Duodenal mucosa (tissue), 2 donors: ENCODE results near the gene RPGRIP1L.
"Not testable (repeated sequence)": the region's sequence is repeated elsewhere in the genome, so short reads cannot be mapped to it uniquely, and the experiment has no call there.

ENCODE experiments used
- H3K27ac ChIP-seq: one replicate; pipeline ENCODE4 v1.7.0; 2013; ENCODE audit warnings: low read depth, low read length
- H3K27me3 ChIP-seq, 2 donors: one replicate each; pipeline ENCODE4 v1.7.0; 2013; ENCODE audit warnings: low read length in 2 of 2, control low read depth in 1 of 2; ENCODE audit not compliant: insufficient read depth in 2 of 2, control insufficient read depth in 1 of 2
- H3K36me3 ChIP-seq, 2 donors: one replicate each; pipeline ENCODE4 v1.7.0; 2013; ENCODE audit warnings: low read length in 2 of 2, control low read depth in 1 of 2; ENCODE audit not compliant: insufficient read depth in 2 of 2, control insufficient read depth in 1 of 2
- H3K4me1 ChIP-seq, 2 donors: one replicate each; pipeline ENCODE4 v1.7.0; 2013; ENCODE audit warnings: low read length in 2 of 2, control low read depth in 1 of 2; ENCODE audit not compliant: insufficient read depth in 2 of 2, control insufficient read depth in 1 of 2
- H3K4me3 ChIP-seq, 2 donors: one replicate each; pipeline ENCODE4 v1.7.0; 2013; ENCODE audit warnings: low read length in 2 of 2, low read depth in 1 of 2
- H3K9ac ChIP-seq, 2 donors: one replicate each; pipeline ENCODE4 v1.7.0; 2013; ENCODE audit warnings: low read length in 2 of 2, low read depth in 1 of 2
- H3K9me3 ChIP-seq, 2 donors: one replicate each; pipeline ENCODE4 v1.7.0; 2013; ENCODE audit warnings: low read length in 2 of 2, control low read depth in 1 of 2; ENCODE audit not compliant: control insufficient read depth in 1 of 2

The RPGRIP1L gene

GRCh38 chr16:53690771-53691170 lies 12.9 kb downstream of the RPGRIP1L start:
- H3K4me1 ChIP-seq = no peaks in the 10 kb centered on the region
- no peaks in the 10 kb centered on the region for H3K9me3 ChIP-seq
- no peaks in the 10 kb centered on the region for H3K27me3 ChIP-seq
- no peak overlapping the region for H3K4me3 ChIP-seq
- no peak overlapping the region for H3K27ac ChIP-seq
- no peaks in the 10 kb centered on the region for H3K36me3 ChIP-seq
- no peak overlapping the region for H3K9ac ChIP-seq

- no peaks in the 10 kb centered on the region for H3K27me3 ChIP-seq
- H3K4me3 ChIP-seq = no peak overlapping the region
- no peaks in the 10 kb centered on the region for H3K9me3 ChIP-seq
- H3K27ac ChIP-seq = no peak overlapping the region
- no peaks in the 10 kb centered on the region for H3K36me3 ChIP-seq
- no peak overlapping the region for H3K9ac ChIP-seq
- no peaks in the 10 kb centered on the region for H3K4me1 ChIP-seq
Observed at GRCh38 chr16:53689636-53690035, 14.0 kb downstream of the RPGRIP1L start.

DNA sequence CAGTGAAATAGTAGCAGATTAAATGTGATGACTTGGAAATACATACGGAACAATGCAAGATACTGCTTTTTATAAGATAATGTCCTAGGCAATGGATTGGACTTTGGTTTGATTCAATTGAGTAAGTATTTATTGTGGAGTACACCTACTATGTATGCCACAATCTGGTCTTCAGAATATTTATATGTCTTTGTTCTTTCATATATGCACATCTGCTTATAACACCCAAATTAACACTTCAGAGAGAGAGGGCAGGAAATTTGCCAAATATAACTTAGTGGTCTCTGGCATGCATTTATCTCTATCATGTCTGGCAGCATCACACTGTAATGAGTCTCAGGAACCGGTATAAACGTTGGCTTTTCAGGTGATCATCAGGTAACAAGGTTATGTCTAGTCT lies 16.9 kb downstream of the RPGRIP1L start:
- H3K9ac ChIP-seq = no peak overlapping the region
- H3K36me3 ChIP-seq = no peaks in the 10 kb centered on the region
- H3K9me3 ChIP-seq = no peaks in the 10 kb centered on the region
- H3K27me3 ChIP-seq = no peaks in the 10 kb centered on the region
- H3K4me1 ChIP-seq = no peaks in the 10 kb centered on the region
- H3K4me3 ChIP-seq = no peak overlapping the region
- no peak overlapping the region for H3K27ac ChIP-seq

GRCh38 chr16:53685334-53685733 lies 18.3 kb downstream of the RPGRIP1L start:
- not testable (repeated sequence) for H3K4me3 ChIP-seq, H3K9me3 ChIP-seq, H3K27ac ChIP-seq, H3K27me3 ChIP-seq, H3K9ac ChIP-seq, H3K4me1 ChIP-seq, H3K36me3 ChIP-seq

DNA sequence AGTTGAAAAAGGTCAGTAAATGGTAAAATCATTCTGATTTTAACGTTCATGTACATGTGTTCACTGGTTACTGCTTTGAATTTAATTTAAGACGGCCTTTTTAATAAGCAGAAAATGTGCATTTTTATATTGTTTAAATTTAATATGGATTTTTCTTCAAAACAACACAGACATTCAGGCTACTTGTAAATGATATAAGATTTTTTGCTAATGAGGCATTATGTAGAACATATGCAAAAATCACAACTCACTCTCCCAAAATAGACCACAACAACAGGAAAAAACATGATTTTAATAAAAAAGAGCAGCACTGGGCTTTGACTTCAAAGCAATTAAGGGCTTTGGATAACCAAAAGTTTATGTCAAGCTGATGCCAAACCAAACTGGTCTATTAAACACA lies 22.3 kb downstream of the RPGRIP1L start:
- no peaks in the 10 kb centered on the region for H3K4me1 ChIP-seq

GRCh38 chr16:53680756-53681155 lies 22.9 kb downstream of the RPGRIP1L start:
- Histone ChIP-seq H3K27me3 (no peaks in the 10 kb centered on the region), H3K4me1 (no peaks in the 10 kb centered on the region), H3K9me3 (no peaks in the 10 kb centered on the region), H3K9ac (no peak overlapping the region), H3K36me3 (no peaks in the 10 kb centered on the region), H3K27ac (no peak overlapping the region), H3K4me3 (no peak overlapping the region)

More for the DNA sequence above, 22.3 kb downstream of the RPGRIP1L start:
- no peak overlapping the region for H3K4me3 ChIP-seq
- H3K9me3 ChIP-seq = no peaks in the 10 kb centered on the region
- H3K27ac ChIP-seq = no peak overlapping the region
- H3K27me3 ChIP-seq = no peaks in the 10 kb centered on the region
- no peaks in the 10 kb centered on the region for H3K36me3 ChIP-seq
- no peak overlapping the region for H3K9ac ChIP-seq

GRCh38 chr16:53678756-53679343 lies 24.8 kb downstream of the RPGRIP1L start:
- Histone ChIP-seq H3K4me3 (no peak overlapping the region), H3K27me3 (no peaks in the 10 kb centered on the region), H3K27ac (no peak overlapping the region), H3K36me3 (no peaks in the 10 kb centered on the region), H3K4me1 (no peaks in the 10 kb centered on the region), H3K9me3 (no peaks in the 10 kb centered on the region), H3K9ac (no peak overlapping the region)

DNA sequence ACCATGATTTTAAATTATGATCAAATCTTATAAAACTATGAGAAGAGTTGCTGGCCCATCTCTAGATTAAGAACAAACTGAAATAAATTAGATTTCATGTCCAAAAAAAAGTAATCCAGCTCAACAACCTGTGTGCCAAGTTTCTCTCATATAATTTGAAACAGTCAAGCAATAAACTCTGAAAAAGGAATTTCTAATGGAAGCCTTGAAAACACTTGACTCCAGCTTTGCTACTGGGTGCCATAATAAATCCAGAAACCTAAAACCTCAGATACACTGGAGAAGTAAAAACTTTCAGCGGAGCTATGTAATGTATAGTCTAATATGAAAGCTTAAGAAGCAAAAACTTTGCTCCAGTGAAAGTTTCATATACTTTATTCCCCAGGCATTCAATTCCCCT lies 25.5 kb downstream of the RPGRIP1L start:
- H3K27me3 ChIP-seq = no peaks in the 10 kb centered on the region
- no peaks in the 10 kb centered on the region for H3K4me1 ChIP-seq
- H3K27ac ChIP-seq = no peak overlapping the region
- H3K36me3 ChIP-seq = no peaks in the 10 kb centered on the region
- H3K9ac ChIP-seq = no peak overlapping the region
- no peaks in the 10 kb centered on the region for H3K9me3 ChIP-seq
- H3K4me3 ChIP-seq = no peak overlapping the region

GRCh38 chr16:53673189-53673588 lies 30.5 kb downstream of the RPGRIP1L start:
- H3K9me3 ChIP-seq = no peaks in the 10 kb centered on the region
- no peak overlapping the region for H3K27ac ChIP-seq
- H3K4me1 ChIP-seq = no peaks in the 10 kb centered on the region
- H3K27me3 ChIP-seq = no peaks in the 10 kb centered on the region
- no peak overlapping the region for H3K9ac ChIP-seq
- no peak overlapping the region for H3K4me3 ChIP-seq
- no peaks in the 10 kb centered on the region for H3K36me3 ChIP-seq

- no peaks in the 10 kb centered on the region for H3K36me3 ChIP-seq
- no peak overlapping the region for H3K9ac ChIP-seq
- H3K4me3 ChIP-seq = no peak overlapping the region
Observed at GRCh38 chr16:53672461-53672860, 31.2 kb downstream of the RPGRIP1L start.

GRCh38 chr16:53668869-53669268 lies 34.8 kb downstream of the RPGRIP1L start:
- Histone ChIP-seq H3K9ac (no peak overlapping the region), H3K4me3 (no peak overlapping the region), H3K36me3 (no peaks in the 10 kb centered on the region), H3K27me3 (no peaks in the 10 kb centered on the region), H3K4me1 (no peaks in the 10 kb centered on the region), H3K27ac (no peak overlapping the region), H3K9me3 (no peaks in the 10 kb centered on the region)

More at GRCh38 chr16:53672461-53672860, 31.2 kb downstream of the RPGRIP1L start:
- H3K4me1 ChIP-seq = no peaks in the 10 kb centered on the region
- no peaks in the 10 kb centered on the region for H3K27me3 ChIP-seq
- no peak overlapping the region for H3K27ac ChIP-seq
- no peaks in the 10 kb centered on the region for H3K9me3 ChIP-seq
